Panc1 (cell line): ENCODE measurements around the gene CD300A. TPM values are rescaled to one million over a fixed set of nuclear protein-coding genes. Genes with fewer than 3 reads are reported as not detected.

Experiments
- ATAC-seq: fragments of 200-7000 bp; cut with Tn5 transposase; 2 replicates; pipeline ENCODE4 v1.9.1; 2020; ENCODE audit warnings: mild to moderate bottlenecking, moderate library complexity
- BruUV-seq: library from RNA; stranded (reverse); fragments of 400-500 nt; replicated peaks from 2 replicates; lab custom pipeline; 2021; lab: Mats Ljungman, UMichigan
- CTCF ChIA-PET: fragments of 300-600 bp; sonication (Branson Sonifier 250); formaldehyde crosslinking; loops from one replicate; lab custom pipeline; 2022; ENCODE audit warnings: antibody characterized with exemption; lab: Charles Lee
- POLR2A ChIA-PET: fragments of 300-600 bp; sonication (Branson Sonifier 250); formaldehyde crosslinking; loops from one replicate; lab custom pipeline; 2022; ENCODE audit warnings: antibody characterized with exemption; lab: Charles Lee
- DNase-seq: peaks from one replicate; pipeline ENCODE4 v3.0.0-alpha.2; 2010; ENCODE audit warnings: low read depth, low spot score
- H3K27ac ChIP-seq: 2 replicates; pipeline ENCODE4 v1.5.1; 2011; ENCODE audit warnings: mild to moderate bottlenecking, low read length, inconsistent platforms
- H3K27me3 ChIP-seq: fragments of 200-500 bp; sonication (Bioruptor generic); 2 replicates; pipeline ENCODE4 v1.6.0; 2014; ENCODE audit warnings: low read length, inconsistent platforms; ENCODE audit not compliant: control insufficient read depth, insufficient read depth
- H3K36me3 ChIP-seq: fragments of 200-500 bp; sonication (Bioruptor generic); 2 replicates; pipeline ENCODE4 v1.5.1; 2014; ENCODE audit warnings: inconsistent platforms, mild to moderate bottlenecking, low read length, moderate library complexity; ENCODE audit not compliant: control insufficient read depth, insufficient read depth
- H3K4me1 ChIP-seq: 2 replicates; pipeline ENCODE4 v1.5.1; 2011; ENCODE audit warnings: inconsistent platforms, mild to moderate bottlenecking, low read length, moderate library complexity; ENCODE audit not compliant: control insufficient read depth, insufficient read depth
- H3K4me3 ChIP-seq, 2 experiments: 2 replicates each; pipeline ENCODE4 v1.5.1; 2011 to 2012; ENCODE audit warnings: low read depth in 2 of 2, low read length in 2 of 2, mild to moderate bottlenecking in 2 of 2, inconsistent platforms in 1 of 2, moderate library complexity in 1 of 2
- H3K9me3 ChIP-seq: fragments of 200-500 bp; sonication (Bioruptor generic); 2 replicates; pipeline ENCODE4 v1.5.1; 2014; ENCODE audit warnings: low read depth, mild to moderate bottlenecking, inconsistent platforms, low read length, moderate library complexity; ENCODE audit not compliant: control insufficient read depth, insufficient read depth
- POLR2AphosphoS5 ChIP-seq: IDR thresholded peaks from 2 replicates; pipeline ENCODE4 v1.6.1; 2012; ENCODE audit warnings: mild to moderate bottlenecking, low read depth, low read length, moderate library complexity
- REST ChIP-seq, 2 experiments: IDR thresholded peaks; 2 replicates each; pipeline ENCODE4 v1.6.1; 2011 to 2012; ENCODE audit warnings: low read depth in 2 of 2, control low read depth in 1 of 2, low read length in 1 of 2, mild to moderate bottlenecking in 1 of 2, moderate library complexity in 1 of 2; ENCODE audit not compliant: insufficient read depth in 1 of 2
- SIN3A ChIP-seq: IDR thresholded peaks from 2 replicates; pipeline ENCODE4 v1.6.1; 2012; ENCODE audit warnings: low read depth, mild to moderate bottlenecking, low read length, moderate library complexity, borderline replicate concordance; ENCODE audit not compliant: insufficient read depth
- TCF7L2 ChIP-seq: IDR thresholded peaks from 2 replicates; pipeline ENCODE4 v1.6.1; 2011; ENCODE audit warnings: mild to moderate bottlenecking, low read depth, low read length, inconsistent platforms
- in situ Hi-C: cut with HindIII; loops from 2 replicates; pipeline ENCODE4 v1.10.0; 2016; ENCODE audit warnings: low sequenced_read_pairs, low pct_unique_long_range_greater_than_20kb
- intact Hi-C: fragments of 100-400 bp; cut with micrococcal nuclease; formaldehyde crosslinking; loops from one replicate; pipeline ENCODE4 v1.10.0; 2022; ENCODE audit not compliant: unreplicated experiment
- total RNA-seq: library from RNA; stranded (reverse); gene quantifications from one replicate; pipeline ENCODE4 v1.2.1, GENCODE V29; 2021; ENCODE audit not compliant: unreplicated experiment
- TF ChIP-seq, protein P1 (sequence below): fragments of 450-650 bp; IDR thresholded peaks from 2 replicates; pipeline ENCODE4 v1.5.1; 2017; ENCODE audit warnings: mild to moderate bottlenecking

The CD300A gene
- total RNA-seq, 1 experiment from 2014 or later = 0.21 TPM

GRCh38 chr17:74441537-74441936 is 24.9 kb upstream of the CD300A start:
- peaks cover 22% of the 10 kb centered on the region for H3K4me1 ChIP-seq
- BruUV-seq = no TSS peak
- CTCF ChIA-PET = interaction anchor here (0.7 kb wide), 1 partner anchor 27 kb away, joined by 3 read pairs; no protein-coding TSS in a partner anchor
- H3K4me3 ChIP-seq = no peak overlapping the region
- ATAC-seq (no peak), DNase-seq (no peak)
- no peaks in the 10 kb centered on the region for H3K36me3 ChIP-seq
- no peak for TF ChIP-seq REST (IDR thresholded peaks at IDR 0.05; ENCODE audit: insufficient read depth in 1 of 2, low read depth in 2 of 2, low read length in 1 of 2)
- no peak for TF ChIP-seq TCF7L2
- no peak for TF ChIP-seq SIN3A
- no peak for TF ChIP-seq POLR2AphosphoS5
- TF ChIP-seq, protein P1, sequence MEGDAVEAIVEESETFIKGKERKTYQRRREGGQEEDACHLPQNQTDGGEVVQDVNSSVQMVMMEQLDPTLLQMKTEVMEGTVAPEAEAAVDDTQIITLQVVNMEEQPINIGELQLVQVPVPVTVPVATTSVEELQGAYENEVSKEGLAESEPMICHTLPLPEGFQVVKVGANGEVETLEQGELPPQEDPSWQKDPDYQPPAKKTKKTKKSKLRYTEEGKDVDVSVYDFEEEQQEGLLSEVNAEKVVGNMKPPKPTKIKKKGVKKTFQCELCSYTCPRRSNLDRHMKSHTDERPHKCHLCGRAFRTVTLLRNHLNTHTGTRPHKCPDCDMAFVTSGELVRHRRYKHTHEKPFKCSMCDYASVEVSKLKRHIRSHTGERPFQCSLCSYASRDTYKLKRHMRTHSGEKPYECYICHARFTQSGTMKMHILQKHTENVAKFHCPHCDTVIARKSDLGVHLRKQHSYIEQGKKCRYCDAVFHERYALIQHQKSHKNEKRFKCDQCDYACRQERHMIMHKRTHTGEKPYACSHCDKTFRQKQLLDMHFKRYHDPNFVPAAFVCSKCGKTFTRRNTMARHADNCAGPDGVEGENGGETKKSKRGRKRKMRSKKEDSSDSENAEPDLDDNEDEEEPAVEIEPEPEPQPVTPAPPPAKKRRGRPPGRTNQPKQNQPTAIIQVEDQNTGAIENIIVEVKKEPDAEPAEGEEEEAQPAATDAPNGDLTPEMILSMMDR = no peak
- no peaks in the 10 kb centered on the region for H3K27me3 ChIP-seq
- intact Hi-C loops (no loop called here), in situ Hi-C loops (no loop called here)
- H3K9me3 ChIP-seq = no peaks in the 10 kb centered on the region; the same call in 1 of the 2 replicates
- POLR2A ChIA-PET = no interaction called here
- H3K27ac ChIP-seq = no peak overlapping the region

GRCh38 chr17:74442291-74442669 is 24.2 kb upstream of the CD300A start:
- Histone ChIP-seq H3K27ac (no peak overlapping the region), H3K9me3 (no peaks in the 10 kb centered on the region; the same call in 1 of the 2 replicates), H3K4me3 (peak overlapping the region in 1 of 2 experiments; percentile 45; a peak in 1 of 4 replicates), H3K36me3 (no peaks in the 10 kb centered on the region), H3K27me3 (no peaks in the 10 kb centered on the region), H3K4me1 (peaks cover 22% of the 10 kb centered on the region)
- BruUV-seq = no TSS peak
- ATAC-seq = no peak
- no peak for DNase-seq
- intact Hi-C loops (no loop called here), in situ Hi-C loops (no loop called here)
- TF ChIP-seq POLR2AphosphoS5 = no peak
- TF ChIP-seq, protein P1 = no peak
- no peak for TF ChIP-seq TCF7L2
- TF ChIP-seq REST (IDR thresholded peaks at IDR 0.05; ENCODE audit: insufficient read depth in 1 of 2, low read depth in 2 of 2, low read length in 1 of 2) = no peak
- no peak for TF ChIP-seq SIN3A
- POLR2A ChIA-PET = no interaction called here
- CTCF ChIA-PET = no interaction called here
